Measurements from ENCODE around the gene TRMT10A. TPM values are rescaled to one million over a fixed set of nuclear protein-coding genes. Genes with fewer than 3 reads are reported as not detected.
"Not testable (repeated sequence)": the region's sequence is repeated elsewhere in the genome, so short reads cannot be mapped to it uniquely, and the experiment has no call there.

Gene TRMT10A
- total RNA-seq, 2 donors from 2014 or later: 3.3 to 21.8 TPM

GRCh38 chr4:99536848-99537247 is 27.0 kb downstream of the TRMT10A start:
- intact Hi-C loops (cut with DNase I): no loop called here
- no peak for ATAC-seq
- Histone ChIP-seq H3K9me3 (no peaks in the 10 kb centered on the region), H3K36me3 (replicated peaks in 1 of 2; ENCODE audit: insufficient read depth in 1 of 2, low read depth in 2 of 2) (no peaks in the 10 kb centered on the region), H3K4me3 (no peak overlapping the region), H3K27ac (no peak overlapping the region), H3K4me1 (peaks cover 6% of the 10 kb centered on the region), H3K27me3 (no peaks in the 10 kb centered on the region)
- no peak for DNase-seq
- TF ChIP-seq CTCF (IDR thresholded peaks at IDR 0.05) (no peak), POLR2A (IDR thresholded peaks at IDR 0.05) (no peak)
- 59 to 62% methylated on average over 2 of the region's 2 CpGs for WGBS, 2 donors

GRCh38 chr4:99536271-99536670 is 27.6 kb downstream of the TRMT10A start:
- no peak for DNase-seq

GRCh38 chr4:99534699-99535098 is 29.1 kb downstream of the TRMT10A start:
- WGBS, 2 donors: 95 to 98% methylated on average over 3 of the region's 3 CpGs
- intact Hi-C loops (cut with DNase I); ATAC-seq: not testable (repeated sequence)

More at GRCh38 chr4:99536271-99536670, 27.6 kb downstream of the TRMT10A start:
- H3K4me3 ChIP-seq: no peak overlapping the region
- no peak overlapping the region for H3K27ac ChIP-seq
- H3K36me3 ChIP-seq (replicated peaks in 1 of 2; ENCODE audit: insufficient read depth in 1 of 2, low read depth in 2 of 2): no peaks in the 10 kb centered on the region
- no peaks in the 10 kb centered on the region for H3K9me3 ChIP-seq
- intact Hi-C loops (cut with DNase I): no loop called here
- H3K27me3 ChIP-seq: no peaks in the 10 kb centered on the region
- H3K4me1 ChIP-seq: peaks cover 6% of the 10 kb centered on the region
- WGBS, 2 donors: 63 to 73% methylated on average over 1 to 2 of the region's 2 CpGs
- TF ChIP-seq POLR2A (IDR thresholded peaks at IDR 0.05): no peak
- no peak for TF ChIP-seq CTCF (IDR thresholded peaks at IDR 0.05)
- no peak for ATAC-seq

GRCh38 chr4:99529956-99530355 is 33.9 kb downstream of the TRMT10A start:
- DNase-seq (no peak), ATAC-seq (no peak)
- TF ChIP-seq POLR2A (IDR thresholded peaks at IDR 0.05): no peak
- TF ChIP-seq CTCF (IDR thresholded peaks at IDR 0.05): no peak
- intact Hi-C loops (cut with DNase I): no loop called here
- Histone ChIP-seq H3K27me3 (no peaks in the 10 kb centered on the region), H3K4me1 (no peaks in the 10 kb centered on the region), H3K36me3 (replicated peaks in 1 of 2; ENCODE audit: insufficient read depth in 1 of 2, low read depth in 2 of 2) (no peaks in the 10 kb centered on the region), H3K27ac (no peak overlapping the region), H3K4me3 (no peak overlapping the region), H3K9me3 (no peaks in the 10 kb centered on the region)
- 56 to 61% methylated on average over 3 of the region's 3 CpGs for WGBS, 2 donors

More at GRCh38 chr4:99534699-99535098, 29.1 kb downstream of the TRMT10A start:
- not testable (repeated sequence) for H3K9me3 ChIP-seq; H3K27ac ChIP-seq; H3K27me3 ChIP-seq; DNase-seq; H3K4me1 ChIP-seq; H3K4me3 ChIP-seq; H3K36me3 ChIP-seq (replicated peaks in 1 of 2; ENCODE audit: insufficient read depth in 1 of 2, low read depth in 2 of 2)

- Histone ChIP-seq H3K9me3 (no peaks in the 10 kb centered on the region), H3K27me3 (no peaks in the 10 kb centered on the region), H3K4me1 (no peaks in the 10 kb centered on the region), H3K4me3 (no peak overlapping the region), H3K36me3 (replicated peaks in 1 of 2; ENCODE audit: insufficient read depth in 1 of 2, low read depth in 2 of 2) (no peaks in the 10 kb centered on the region), H3K27ac (no peak overlapping the region)
- no peak for TF ChIP-seq CTCF (IDR thresholded peaks at IDR 0.05)
- DNase-seq: no peak
- intact Hi-C loops (cut with DNase I): no loop called here
- ATAC-seq: no peak
Measured at GRCh38 chr4:99529228-99529627, 34.6 kb downstream of the TRMT10A start.

Measured in body of pancreas (tissue), 4 donors.